Measurements from ENCODE around the gene HCN4. TPM values are rescaled to one million over a fixed set of nuclear protein-coding genes. Genes with fewer than 3 reads are reported as not detected.
"Not testable (repeated sequence)": the region's sequence is repeated elsewhere in the genome, so short reads cannot be mapped to it uniquely, and the experiment has no call there.

Gene HCN4
- total RNA-seq, 1 donor from 2014 or later = 3.8 TPM

GRCh38 chr15:73305331-73306211 lies 63.2 kb downstream of the HCN4 start:
- Mint-ChIP-seq H3K36me3 (peaks cover 10% of the 10 kb centered on the region), H3K9me3 (no peaks in the 10 kb centered on the region), H3K4me1 (ENCODE audit: unreplicated experiment) (peaks cover 5% of the 10 kb centered on the region), H3K27ac (peak overlapping the region; percentile 72), H3K4me3 (no peak overlapping the region), H3K27me3 (no peaks in the 10 kb centered on the region)
- TF ChIP-seq CTCF (conservative IDR thresholded peaks at IDR 0.05) = peak; percentile 77
- DNase-seq (ENCODE audit: extremely low spot score, unreplicated experiment) = no peak

DNA sequence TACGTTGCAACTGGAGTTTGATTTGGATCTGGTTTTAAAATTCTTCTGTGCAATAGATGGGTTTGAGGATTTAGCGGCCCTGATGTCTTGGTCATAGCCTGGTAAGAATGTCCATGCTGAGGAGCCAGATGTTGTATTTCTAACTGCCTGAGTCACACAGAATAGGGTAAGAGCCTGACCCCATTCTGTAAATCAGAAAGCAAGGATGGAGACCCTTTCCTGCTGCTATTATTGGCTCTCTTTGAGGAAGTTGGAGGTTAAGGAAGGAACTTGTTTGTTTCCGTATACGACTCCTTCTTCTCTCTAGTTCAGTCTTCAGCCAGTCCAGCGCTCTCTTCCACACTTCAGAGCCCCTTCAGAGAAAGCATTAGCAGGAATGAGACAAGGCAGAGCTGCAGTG lies 65.1 kb downstream of the HCN4 start:
- peaks cover 5% of the 10 kb centered on the region for H3K4me1 Mint-ChIP-seq (ENCODE audit: unreplicated experiment)
- no peak for TF ChIP-seq CTCF (conservative IDR thresholded peaks at IDR 0.05)
- peaks cover 10% of the 10 kb centered on the region for H3K36me3 Mint-ChIP-seq
- no peak overlapping the region for H3K27ac Mint-ChIP-seq
- no peak overlapping the region for H3K4me3 Mint-ChIP-seq
- H3K9me3 Mint-ChIP-seq = no peaks in the 10 kb centered on the region
- no peaks in the 10 kb centered on the region for H3K27me3 Mint-ChIP-seq
- no peak for DNase-seq (ENCODE audit: extremely low spot score, unreplicated experiment)

DNA sequence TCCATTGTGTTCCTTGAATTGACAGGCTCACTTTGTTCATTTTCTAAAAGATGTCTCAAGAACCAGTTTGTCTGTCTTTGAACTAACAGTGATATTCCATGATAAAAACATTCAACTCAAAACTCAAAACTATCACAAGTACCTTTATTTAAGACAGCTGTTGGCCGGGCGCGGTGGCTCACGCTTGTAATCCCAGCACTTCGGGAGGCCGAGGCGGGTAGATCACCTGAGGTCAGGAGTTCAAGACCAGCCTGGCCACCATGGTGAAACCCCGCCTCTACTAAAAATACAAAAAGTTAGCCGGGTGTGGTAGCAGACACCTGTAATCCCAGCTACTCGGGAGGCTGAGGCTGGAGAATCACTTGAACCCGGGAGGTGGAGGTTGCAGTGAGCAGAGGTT lies 68.5 kb downstream of the HCN4 start:
- H3K36me3 Mint-ChIP-seq; H3K4me3 Mint-ChIP-seq; H3K27me3 Mint-ChIP-seq; DNase-seq (ENCODE audit: extremely low spot score, unreplicated experiment); H3K4me1 Mint-ChIP-seq (ENCODE audit: unreplicated experiment); H3K27ac Mint-ChIP-seq; H3K9me3 Mint-ChIP-seq: not testable (repeated sequence)

- Mint-ChIP-seq H3K9me3 (no peaks in the 10 kb centered on the region), H3K27ac (no peak overlapping the region), H3K36me3 (peaks cover 7% of the 10 kb centered on the region), H3K4me1 (ENCODE audit: unreplicated experiment) (no peaks in the 10 kb centered on the region), H3K27me3 (no peaks in the 10 kb centered on the region), H3K4me3 (no peak overlapping the region)
- no peak for TF ChIP-seq CTCF (conservative IDR thresholded peaks at IDR 0.05)
- no peak for DNase-seq (ENCODE audit: extremely low spot score, unreplicated experiment)
Measured at GRCh38 chr15:73298522-73299245, 70.1 kb downstream of the HCN4 start.

GRCh38 chr15:73296609-73297353 lies 72.0 kb downstream of the HCN4 start:
- TF ChIP-seq CTCF (conservative IDR thresholded peaks at IDR 0.05) = no peak
- H3K27ac Mint-ChIP-seq = no peak overlapping the region
- H3K4me3 Mint-ChIP-seq = no peak overlapping the region
- no peak for DNase-seq (ENCODE audit: extremely low spot score, unreplicated experiment)
- no peaks in the 10 kb centered on the region for H3K9me3 Mint-ChIP-seq
- H3K36me3 Mint-ChIP-seq = peaks cover 4% of the 10 kb centered on the region
- H3K4me1 Mint-ChIP-seq (ENCODE audit: unreplicated experiment) = no peaks in the 10 kb centered on the region
- no peaks in the 10 kb centered on the region for H3K27me3 Mint-ChIP-seq
